Transverse colon (tissue), 4 donors: ENCODE results near the gene ATP6V1B1.

Source experiments
- POLR2A ChIP-seq: fragments of 450-650 bp; IDR thresholded peaks from one replicate; pipeline ENCODE4 v1.6.1; 2016; ENCODE audit warnings: antibody characterized with exemption, mild to moderate bottlenecking, moderate library complexity
- POLR2AphosphoS5 ChIP-seq, 3 donors: sonication (generic); formaldehyde crosslinking; IDR thresholded peaks; one replicate each; pipeline ENCODE4 v1.6.1; 2016; ENCODE audit warnings: antibody characterized with exemption in 3 of 3
- TF ChIP-seq, protein P1 (sequence below), 5 experiments: fragments of 200-600 bp in 3 of 5; fragments of 450-650 bp in 2 of 5; sonication (generic) in 3 of 5; IDR thresholded peaks; 1 replicate in 2 of 5; 2 replicates in 3 of 5; pipeline ENCODE4 v1.5.1; 2016 to 2017; ENCODE audit warnings: antibody characterized with exemption in 5 of 5, inconsistent platforms in 3 of 5, mild to moderate bottlenecking in 2 of 5, moderate library complexity in 1 of 5

- TF ChIP-seq POLR2A (no peak), POLR2AphosphoS5 (IDR thresholded peaks at IDR 0.05) (no peak)
- TF ChIP-seq, protein P1, sequence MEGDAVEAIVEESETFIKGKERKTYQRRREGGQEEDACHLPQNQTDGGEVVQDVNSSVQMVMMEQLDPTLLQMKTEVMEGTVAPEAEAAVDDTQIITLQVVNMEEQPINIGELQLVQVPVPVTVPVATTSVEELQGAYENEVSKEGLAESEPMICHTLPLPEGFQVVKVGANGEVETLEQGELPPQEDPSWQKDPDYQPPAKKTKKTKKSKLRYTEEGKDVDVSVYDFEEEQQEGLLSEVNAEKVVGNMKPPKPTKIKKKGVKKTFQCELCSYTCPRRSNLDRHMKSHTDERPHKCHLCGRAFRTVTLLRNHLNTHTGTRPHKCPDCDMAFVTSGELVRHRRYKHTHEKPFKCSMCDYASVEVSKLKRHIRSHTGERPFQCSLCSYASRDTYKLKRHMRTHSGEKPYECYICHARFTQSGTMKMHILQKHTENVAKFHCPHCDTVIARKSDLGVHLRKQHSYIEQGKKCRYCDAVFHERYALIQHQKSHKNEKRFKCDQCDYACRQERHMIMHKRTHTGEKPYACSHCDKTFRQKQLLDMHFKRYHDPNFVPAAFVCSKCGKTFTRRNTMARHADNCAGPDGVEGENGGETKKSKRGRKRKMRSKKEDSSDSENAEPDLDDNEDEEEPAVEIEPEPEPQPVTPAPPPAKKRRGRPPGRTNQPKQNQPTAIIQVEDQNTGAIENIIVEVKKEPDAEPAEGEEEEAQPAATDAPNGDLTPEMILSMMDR (IDR thresholded peaks at IDR 0.05): no peak
Observed at GRCh38 chr2:70936165-70936978, 672 bp downstream of the ATP6V1B1 start.
